Stimulated activated CD4-positive, alpha-beta T cell treated with anti-CD3 and anti-CD28 coated beads, Interleukin-15, amount 100 ng/mL, for 24 hours (primary cell): ENCODE data around the gene RAB19.

ENCODE experiments used
- DNase-seq: peaks from one replicate; pipeline ENCODE4 v3.0.0-alpha.2; 2020

Gene RAB19

GRCh38 chr7:140403878-140404564 is at the start of gene RAB19:
TSS of gene RAB19 (plus strand) at chr7:140404058. CDS start at chr7:140407647, 3,589 bp downstream.
- DNase-seq, result peak; percentile 39

GRCh38 chr7:140358024-140358411 is 45.8 kb upstream of the RAB19 start:
- DNase-seq, result no peak

- DNase-seq, result peak; percentile 38
Measured at GRCh38 chr7:140358412-140359051, 45.3 kb upstream of the RAB19 start.

- DNase-seq, result peak; percentile 26
Measured at GRCh38 chr7:140360697-140361229, 43.1 kb upstream of the RAB19 start.

- no peak for DNase-seq
Measured at GRCh38 chr7:140364819-140365218, 39.0 kb upstream of the RAB19 start.

- no peak for DNase-seq
Measured at GRCh38 chr7:140367528-140367927, 36.3 kb upstream of the RAB19 start.

- no peak for DNase-seq
Measured at GRCh38 chr7:140369294-140369693, 34.6 kb upstream of the RAB19 start.

GRCh38 chr7:140375323-140375722 is 28.5 kb upstream of the RAB19 start:
- DNase-seq, result no peak

GRCh38 chr7:140375892-140376730 is 27.7 kb upstream of the RAB19 start:
- peak; percentile 35 for DNase-seq

- no peak for DNase-seq
Measured at GRCh38 chr7:140383954-140384713, 19.7 kb upstream of the RAB19 start.

GRCh38 chr7:140384894-140385545 is 18.8 kb upstream of the RAB19 start:
- no peak for DNase-seq

- DNase-seq, result no peak
Measured at GRCh38 chr7:140389445-140389844, 14.4 kb upstream of the RAB19 start.

- DNase-seq, result no peak
Measured at GRCh38 chr7:140390034-140390433, 13.8 kb upstream of the RAB19 start.

- peak; percentile 42 for DNase-seq
Measured at GRCh38 chr7:140390466-140391190, 13.2 kb upstream of the RAB19 start.

GRCh38 chr7:140391634-140392033 is 12.2 kb upstream of the RAB19 start:
- no peak for DNase-seq

GRCh38 chr7:140393756-140394306 is 10.0 kb upstream of the RAB19 start:
- no peak for DNase-seq

- DNase-seq, result peak; percentile 94
Measured at GRCh38 chr7:140397784-140398750, 5.8 kb upstream of the RAB19 start, which contains the start of gene SLC37A3. TSS of gene SLC37A3 (minus strand) at chr7:140398530. CDS start at chr7:140382526, 16,004 bp downstream.

GRCh38 chr7:140398821-140399220 is 5.0 kb upstream of the RAB19 start:
- DNase-seq, result no peak

- no peak for DNase-seq
Measured at GRCh38 chr7:140400381-140400780, 3.5 kb upstream of the RAB19 start.
